ENCODE data around the gene METTL24. TPM values are rescaled to one million over a fixed set of nuclear protein-coding genes. Genes with fewer than 3 reads are reported as not detected.
"Not testable (repeated sequence)": the region's sequence is repeated elsewhere in the genome, so short reads cannot be mapped to it uniquely, and the experiment has no call there.

The METTL24 gene
- total and polyA plus RNA-seq, 2 of the 13 experiments (the other 11 are each of a cell fraction or from before 2014, with no cell fraction given): not detected

DNA sequence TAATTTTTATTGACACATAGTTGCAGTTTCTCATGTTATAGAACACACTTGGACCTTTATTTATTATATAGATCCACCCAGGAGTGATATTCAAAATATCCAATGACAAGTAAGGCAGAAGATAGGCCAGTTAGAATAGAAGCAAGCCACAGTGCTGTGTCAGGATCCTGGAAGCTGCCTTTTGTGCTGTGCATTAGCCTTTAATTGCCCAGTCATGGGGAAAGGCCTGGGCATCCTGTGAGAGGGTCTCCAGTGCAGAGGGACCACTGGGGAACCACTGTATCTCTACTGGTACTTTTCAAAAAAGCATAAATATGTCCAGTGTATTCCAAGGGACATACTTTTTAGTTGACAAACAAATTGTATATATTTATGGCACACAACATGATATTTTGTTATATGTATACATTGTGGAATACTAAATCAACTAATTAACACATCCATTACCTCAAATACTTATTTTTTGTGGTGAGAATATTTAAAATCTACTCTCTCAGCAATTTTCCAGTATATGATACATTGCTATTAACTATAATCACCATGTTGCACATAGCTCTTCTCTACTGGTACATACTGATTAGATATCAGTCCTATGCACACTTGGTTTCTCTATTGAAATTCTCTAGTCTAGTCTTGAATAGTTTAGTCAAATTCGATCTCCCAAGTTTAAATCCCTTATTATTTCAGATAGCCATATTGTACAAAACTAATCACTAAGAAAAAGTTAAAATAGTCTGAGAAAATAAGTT lies 118.4 kb downstream of the METTL24 start:
- H3K9me3 ChIP-seq (ENCODE audit: low read length): no peaks in the 10 kb centered on the region
- no peak for FAIRE-seq
- no peak overlapping the region for H3K27ac ChIP-seq (ENCODE audit: extremely low read length, insufficient read depth, low read length)
- no peaks in the 10 kb centered on the region for H3K79me2 ChIP-seq (ENCODE audit: insufficient read depth, low read length)
- no peak for ATAC-seq
- TF ChIP-seq, protein P1, sequence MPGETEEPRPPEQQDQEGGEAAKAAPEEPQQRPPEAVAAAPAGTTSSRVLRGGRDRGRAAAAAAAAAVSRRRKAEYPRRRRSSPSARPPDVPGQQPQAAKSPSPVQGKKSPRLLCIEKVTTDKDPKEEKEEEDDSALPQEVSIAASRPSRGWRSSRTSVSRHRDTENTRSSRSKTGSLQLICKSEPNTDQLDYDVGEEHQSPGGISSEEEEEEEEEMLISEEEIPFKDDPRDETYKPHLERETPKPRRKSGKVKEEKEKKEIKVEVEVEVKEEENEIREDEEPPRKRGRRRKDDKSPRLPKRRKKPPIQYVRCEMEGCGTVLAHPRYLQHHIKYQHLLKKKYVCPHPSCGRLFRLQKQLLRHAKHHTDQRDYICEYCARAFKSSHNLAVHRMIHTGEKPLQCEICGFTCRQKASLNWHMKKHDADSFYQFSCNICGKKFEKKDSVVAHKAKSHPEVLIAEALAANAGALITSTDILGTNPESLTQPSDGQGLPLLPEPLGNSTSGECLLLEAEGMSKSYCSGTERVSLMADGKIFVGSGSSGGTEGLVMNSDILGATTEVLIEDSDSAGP (CRISPR knock-in tag; IDR thresholded peaks at IDR 0.05; ENCODE audit: borderline replicate concordance): no peak
- TF ChIP-seq GTF2F1 (IDR thresholded peaks at IDR 0.05; ENCODE audit: low read length) (no peak), PITX1 (CRISPR knock-in tag; IDR thresholded peaks at IDR 0.05) (no peak), SOX13 (IDR thresholded peaks at IDR 0.05) (no peak), SOX13 (CRISPR knock-in tag; conservative IDR thresholded peaks at IDR 0.05 in 1 of 2, IDR thresholded peaks at IDR 0.05 in 1 of 2) (no peak)
- no peak overlapping the region for H3K9ac ChIP-seq (ENCODE audit: insufficient read depth, low read depth, low read length)
- CTCF ChIA-PET (ENCODE audit: low intra/inter-chr PET ratio, low total read pairs): no interaction called here
- H3K27me3 ChIP-seq (ENCODE audit: control insufficient read depth in 1 of 2, insufficient read depth in 2 of 2, low read length in 2 of 2): no peaks in the 10 kb centered on the region
- intact Hi-C loops (cut with micrococcal nuclease; ENCODE audit: unreplicated experiment): no loop called here
- BruUV-seq (replicated peaks): no TSS peak
- H4K20me1 ChIP-seq (ENCODE audit: insufficient read depth, low read length): no peaks in the 10 kb centered on the region
- DNase-seq (ENCODE audit: low spot score): no peak
- H2AFZ ChIP-seq (ENCODE audit: low read length): no peak overlapping the region
- H3K4me1 ChIP-seq (ENCODE audit: insufficient read depth, low read length): no peaks in the 10 kb centered on the region
- no peak overlapping the region for H3K4me3 ChIP-seq (replicated peaks in 1 of 3; ENCODE audit: insufficient read depth in 1 of 3, low read depth in 2 of 3, low read length in 3 of 3)
- POLR2A ChIA-PET: no interaction called here
- WGBS (ENCODE audit: low lambda C conversion rate): 41% methylated on average over 1 of the region's 1 CpG
- no peak overlapping the region for H3K4me2 ChIP-seq (ENCODE audit: low read depth, low read length)
- in situ Hi-C loops (cut with HindIII; ENCODE audit: extremely low pct_ligation_motif_present, low pct_unique_long_range_greater_than_20kb): no loop called here
- no peaks in the 10 kb centered on the region for H3K36me3 ChIP-seq (replicated peaks in 1 of 2; ENCODE audit: control insufficient read depth in 1 of 2, insufficient read depth in 2 of 2, low read length in 2 of 2)

DNA sequence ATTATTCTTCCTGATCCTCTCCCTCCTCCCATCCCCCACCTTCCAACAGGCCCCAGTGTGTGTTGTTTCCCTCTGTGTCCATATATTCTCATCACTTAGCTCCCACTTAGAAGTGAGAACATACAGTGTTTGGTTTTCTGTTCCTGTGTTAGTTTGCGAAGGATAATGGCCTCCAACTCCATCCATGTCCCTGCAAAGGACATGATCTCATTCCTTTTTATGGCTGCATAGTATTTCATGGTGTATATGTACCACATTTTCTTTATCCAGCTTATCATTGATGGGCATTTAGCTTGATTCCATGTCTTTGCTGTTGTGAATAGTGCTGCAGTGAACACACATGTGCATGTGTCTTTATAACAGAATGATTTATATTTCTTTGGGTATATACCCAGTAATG lies 122.1 kb downstream of the METTL24 start:
- H2AFZ ChIP-seq (ENCODE audit: low read length); intact Hi-C loops (cut with micrococcal nuclease; ENCODE audit: unreplicated experiment); FAIRE-seq; DNase-seq (ENCODE audit: low spot score); in situ Hi-C loops (cut with HindIII; ENCODE audit: extremely low pct_ligation_motif_present, low pct_unique_long_range_greater_than_20kb); H3K79me2 ChIP-seq (ENCODE audit: insufficient read depth, low read length); BruUV-seq (replicated peaks); POLR2A ChIA-PET; H3K36me3 ChIP-seq (replicated peaks in 1 of 2; ENCODE audit: control insufficient read depth in 1 of 2, insufficient read depth in 2 of 2, low read length in 2 of 2); CTCF ChIA-PET (ENCODE audit: low intra/inter-chr PET ratio, low total read pairs); H3K27ac ChIP-seq (ENCODE audit: extremely low read length, insufficient read depth, low read length); ATAC-seq; H3K9me3 ChIP-seq (ENCODE audit: low read length); H4K20me1 ChIP-seq (ENCODE audit: insufficient read depth, low read length); H3K4me2 ChIP-seq (ENCODE audit: low read depth, low read length); H3K27me3 ChIP-seq (ENCODE audit: control insufficient read depth in 1 of 2, insufficient read depth in 2 of 2, low read length in 2 of 2); H3K4me3 ChIP-seq (replicated peaks in 1 of 3; ENCODE audit: insufficient read depth in 1 of 3, low read depth in 2 of 3, low read length in 3 of 3); H3K9ac ChIP-seq (ENCODE audit: insufficient read depth, low read depth, low read length); H3K4me1 ChIP-seq (ENCODE audit: insufficient read depth, low read length): not testable (repeated sequence)
- 81% methylated on average over 1 of the region's 1 CpG for WGBS (ENCODE audit: low lambda C conversion rate)

Measured in HepG2 (cell line).